Fibroblast of villous mesenchyme (primary cell): ENCODE results near the gene TIMM8B. TPM values are rescaled to one million over a fixed set of nuclear protein-coding genes. Genes with fewer than 3 reads are reported as not detected.

Experiments
- DNase-seq: peaks from one replicate; pipeline ENCODE4 v3.0.0-alpha.2; 2010; ENCODE audit warnings: low read depth
- H3K4me3 ChIP-seq: 2 replicates; pipeline ENCODE4 v1.5.1; 2011; ENCODE audit warnings: low read depth, mild to moderate bottlenecking, low read length
- total RNA-seq: library from RNA; depleted of rRNA; stranded (reverse); fragments of >200 nt; gene quantifications from 2 replicates; pipeline ENCODE4 v1.2.3, GENCODE V29; 2012
- TF ChIP-seq, protein P1 (sequence below): IDR thresholded peaks from 2 replicates; pipeline ENCODE4 v1.5.1; 2012; ENCODE audit warnings: low read depth, mild to moderate bottlenecking, low read length; ENCODE audit not compliant: insufficient read depth

The TIMM8B gene
- total RNA-seq, 1 donor: 64.3 TPM

DNA sequence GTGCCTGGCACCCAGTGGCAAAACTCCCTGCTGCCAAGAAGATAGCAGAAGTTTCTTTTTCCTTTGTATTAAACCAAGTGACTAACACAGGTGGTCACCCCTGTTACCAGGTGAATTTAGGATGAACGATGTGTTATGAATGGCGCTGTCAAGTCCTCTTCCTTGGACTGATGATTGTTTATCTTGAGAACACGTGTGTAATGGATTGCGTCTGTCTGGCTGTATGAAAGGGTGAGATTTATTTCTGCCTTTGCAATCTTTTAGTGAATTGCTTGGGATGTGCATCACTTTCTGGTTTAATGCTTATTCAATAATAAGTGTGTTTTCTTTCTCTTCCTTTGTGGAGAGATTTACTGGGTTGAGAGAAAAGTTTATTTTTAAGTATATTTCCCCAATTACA lies 36.6 kb upstream of the TIMM8B start:
- H3K4me3 ChIP-seq: no peak overlapping the region
- TF ChIP-seq, protein P1, sequence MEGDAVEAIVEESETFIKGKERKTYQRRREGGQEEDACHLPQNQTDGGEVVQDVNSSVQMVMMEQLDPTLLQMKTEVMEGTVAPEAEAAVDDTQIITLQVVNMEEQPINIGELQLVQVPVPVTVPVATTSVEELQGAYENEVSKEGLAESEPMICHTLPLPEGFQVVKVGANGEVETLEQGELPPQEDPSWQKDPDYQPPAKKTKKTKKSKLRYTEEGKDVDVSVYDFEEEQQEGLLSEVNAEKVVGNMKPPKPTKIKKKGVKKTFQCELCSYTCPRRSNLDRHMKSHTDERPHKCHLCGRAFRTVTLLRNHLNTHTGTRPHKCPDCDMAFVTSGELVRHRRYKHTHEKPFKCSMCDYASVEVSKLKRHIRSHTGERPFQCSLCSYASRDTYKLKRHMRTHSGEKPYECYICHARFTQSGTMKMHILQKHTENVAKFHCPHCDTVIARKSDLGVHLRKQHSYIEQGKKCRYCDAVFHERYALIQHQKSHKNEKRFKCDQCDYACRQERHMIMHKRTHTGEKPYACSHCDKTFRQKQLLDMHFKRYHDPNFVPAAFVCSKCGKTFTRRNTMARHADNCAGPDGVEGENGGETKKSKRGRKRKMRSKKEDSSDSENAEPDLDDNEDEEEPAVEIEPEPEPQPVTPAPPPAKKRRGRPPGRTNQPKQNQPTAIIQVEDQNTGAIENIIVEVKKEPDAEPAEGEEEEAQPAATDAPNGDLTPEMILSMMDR: no peak
- no peak for DNase-seq

DNA sequence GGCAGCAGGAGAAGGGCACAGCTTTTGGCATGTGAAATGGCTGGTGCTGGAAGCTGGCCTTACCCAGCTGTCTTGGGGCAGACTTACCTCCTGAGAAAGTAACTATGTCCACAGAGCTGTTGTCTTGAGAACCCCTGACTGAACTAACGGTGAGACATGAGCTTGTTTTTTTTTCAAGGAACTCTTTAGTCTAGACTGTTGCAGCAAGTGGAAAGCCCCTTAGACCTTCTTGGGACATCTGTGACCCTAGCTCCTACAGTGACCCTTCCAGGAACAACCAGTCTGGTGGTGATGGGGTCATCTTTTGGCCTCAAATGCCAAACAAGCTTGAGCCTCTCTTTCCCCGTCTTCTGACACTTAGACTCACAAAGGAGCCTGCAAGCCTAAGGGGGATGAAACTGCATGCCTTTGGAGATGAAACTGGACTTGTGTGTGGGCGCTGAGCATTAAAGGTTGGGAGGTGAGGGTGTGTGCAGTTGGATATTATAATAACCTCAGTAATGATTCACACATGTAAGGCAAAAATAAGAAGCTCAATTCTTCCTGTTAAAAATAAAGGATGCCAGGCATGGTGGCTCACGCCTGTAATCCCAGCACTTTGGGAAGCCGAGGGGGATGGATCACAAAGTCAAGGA lies 35.5 kb upstream of the TIMM8B start:
- DNase-seq: no peak
- H3K4me3 ChIP-seq: no peak overlapping the region
- TF ChIP-seq, protein P1: no peak

DNA sequence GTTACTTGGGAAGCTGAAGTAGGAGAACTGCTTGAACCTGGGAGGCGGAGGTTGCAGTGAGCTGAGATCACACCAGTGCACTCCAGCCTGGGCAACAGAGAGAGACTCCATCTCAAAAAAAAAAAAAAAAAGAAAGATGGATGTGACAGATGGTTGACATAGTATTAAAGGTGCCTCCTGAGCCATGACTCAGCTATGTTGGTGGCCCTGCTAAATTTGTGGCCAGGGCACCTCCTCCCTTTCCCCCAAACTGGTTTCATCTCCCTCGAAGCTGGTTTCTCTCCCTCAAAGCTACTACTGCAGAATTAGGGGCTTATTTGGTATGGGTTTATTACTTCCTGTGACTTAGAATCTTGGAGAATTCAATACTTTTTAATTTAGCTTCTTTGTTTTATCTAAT lies 31.6 kb upstream of the TIMM8B start:
- H3K4me3 ChIP-seq: no peak overlapping the region
- DNase-seq: no peak
- TF ChIP-seq, protein P1: no peak

DNA sequence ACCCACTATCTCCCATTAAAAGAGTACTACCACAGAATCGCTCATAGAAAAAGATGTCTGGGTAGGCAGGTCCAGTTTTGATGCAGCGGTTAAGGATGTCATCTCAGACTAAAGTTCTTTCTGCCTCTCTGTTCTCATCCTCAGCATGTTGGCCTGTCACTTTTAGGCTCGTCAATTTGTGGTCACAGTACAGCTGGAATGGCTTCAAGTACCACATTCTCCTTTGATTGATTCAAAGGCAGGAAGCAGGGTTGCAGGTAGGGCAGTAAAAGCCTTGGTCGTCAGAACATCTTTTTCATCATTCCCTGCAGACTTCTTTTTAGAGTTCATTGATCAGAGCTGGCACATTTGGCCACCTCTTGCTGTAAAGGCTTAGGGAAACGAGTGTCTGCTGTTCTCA lies 28.8 kb upstream of the TIMM8B start:
- no peak for DNase-seq
- H3K4me3 ChIP-seq: no peak overlapping the region
- TF ChIP-seq, protein P1: no peak

DNA sequence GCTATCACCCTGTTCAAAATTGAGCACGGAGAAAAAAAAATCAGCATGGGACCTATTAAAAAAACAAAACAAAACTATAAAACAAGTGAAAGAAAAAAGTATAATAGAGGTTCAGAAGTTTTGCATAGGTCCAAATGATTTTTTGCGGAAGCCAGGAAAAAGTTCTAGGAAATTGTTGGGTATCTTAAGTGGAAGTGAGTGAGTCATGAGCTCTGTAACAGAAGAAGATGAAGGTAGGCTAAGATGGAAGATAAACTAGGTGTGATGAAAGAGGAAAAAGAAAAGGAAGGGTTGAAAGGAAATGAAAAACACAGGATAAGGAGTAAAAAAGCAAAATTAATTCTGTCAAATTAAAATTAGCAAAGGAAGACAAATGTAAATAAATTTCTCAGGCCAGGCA lies 27.9 kb upstream of the TIMM8B start:
- no peak overlapping the region for H3K4me3 ChIP-seq
- DNase-seq: no peak
- TF ChIP-seq, protein P1: no peak

DNA sequence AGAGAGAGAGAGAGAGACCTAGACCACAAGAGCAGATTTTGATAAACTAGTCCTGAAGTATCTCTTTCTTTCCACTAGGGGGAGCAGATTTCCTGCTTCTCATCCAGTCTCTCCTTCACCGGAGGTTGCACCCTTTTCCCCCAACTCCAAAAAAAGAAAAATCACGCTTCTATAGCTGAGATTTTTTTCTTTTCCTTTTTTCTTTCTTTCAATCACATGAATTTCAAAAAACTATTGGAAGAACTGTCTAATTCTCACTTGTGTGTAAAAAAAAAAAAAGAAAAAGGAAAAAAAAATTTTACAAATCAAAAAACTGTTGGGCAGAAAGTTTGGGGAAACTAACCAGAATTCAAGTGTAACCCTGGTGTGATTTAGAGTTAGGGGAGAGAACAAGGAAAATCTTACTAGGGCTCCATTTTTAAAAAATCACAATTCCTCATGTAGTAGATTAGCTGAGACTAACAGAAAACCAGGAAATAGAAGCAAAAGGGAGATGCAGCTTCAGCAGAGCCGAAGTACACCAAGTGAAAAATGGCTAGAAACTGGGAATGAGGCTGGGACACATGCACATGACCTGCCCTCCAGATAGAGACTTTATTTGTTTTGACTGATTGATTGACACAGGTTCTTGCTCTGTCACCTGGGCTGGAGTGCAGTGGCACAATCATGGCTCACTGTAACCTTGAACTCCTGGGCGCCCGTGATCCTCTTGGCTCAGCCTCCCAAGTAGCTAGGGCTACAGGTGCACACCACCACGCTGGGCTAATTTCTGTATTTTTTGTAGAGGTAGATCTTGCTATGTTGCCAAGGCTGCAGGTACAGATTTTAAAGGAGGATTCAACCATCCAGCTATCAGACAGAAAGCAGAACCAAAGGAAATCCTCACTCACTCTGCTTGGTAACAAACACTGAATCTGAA lies 27.2 kb upstream of the TIMM8B start:
- TF ChIP-seq, protein P1: peak; percentile 67
- peak; percentile 71 for DNase-seq

DNA sequence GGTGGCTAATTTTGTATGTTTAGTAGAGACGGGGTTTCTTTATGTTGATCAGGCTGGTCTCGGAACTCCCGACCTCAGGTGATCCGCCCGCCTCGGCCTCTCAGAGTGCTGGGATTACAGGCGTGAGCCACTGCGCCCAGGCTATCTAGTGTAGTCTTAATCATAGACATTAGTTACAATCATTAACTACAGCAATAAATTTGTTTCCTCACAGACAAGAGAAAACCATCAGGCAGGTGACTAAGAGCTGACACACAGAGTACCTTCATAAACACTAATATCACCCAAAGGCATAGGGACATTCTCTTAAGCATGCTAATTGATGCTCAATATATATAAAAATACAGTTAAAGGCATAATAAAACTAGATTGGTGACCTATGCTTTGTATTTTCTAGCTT lies 19.5 kb upstream of the TIMM8B start:
- no peak for DNase-seq
- no peak overlapping the region for H3K4me3 ChIP-seq
- TF ChIP-seq, protein P1: no peak

More for the DNA sequence above, 27.2 kb upstream of the TIMM8B start:
- H3K4me3 ChIP-seq: no peak overlapping the region
